Measurements from ENCODE around the gene PTGR3.

Gene PTGR3

DNA sequence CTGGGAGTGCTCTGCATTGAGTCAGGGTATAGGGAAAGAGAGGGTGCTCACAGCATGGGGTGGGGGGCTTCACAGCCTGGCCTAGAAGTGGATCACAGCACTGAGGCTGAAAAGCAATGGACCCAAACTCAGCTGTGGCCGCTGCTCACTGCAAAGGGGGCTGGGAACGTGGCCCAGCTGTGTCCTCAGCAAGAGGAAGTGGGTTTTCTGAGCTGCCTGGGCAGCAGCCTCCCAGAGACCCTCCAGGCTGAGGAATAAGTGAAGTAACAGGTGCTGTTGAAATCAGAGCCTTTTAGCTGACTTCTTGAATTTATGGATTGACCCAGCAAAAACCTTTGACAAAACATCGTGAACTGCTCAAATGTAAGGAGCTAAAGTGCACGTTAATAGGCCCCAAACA lies 35.2 kb downstream of the PTGR3 start:
- Histone ChIP-seq H3K27ac (ENCODE audit: low read length) (no peak overlapping the region), H3K36me3 (ENCODE audit: control insufficient read depth in 1 of 2, insufficient read depth in 2 of 2, low read length in 2 of 2) (no peaks in the 10 kb centered on the region), H3K4me1 (ENCODE audit: control insufficient read depth in 1 of 2, insufficient read depth in 2 of 2, low read length in 2 of 2) (no peaks in the 10 kb centered on the region), H3K27me3 (ENCODE audit: low read depth, low read length) (no peaks in the 10 kb centered on the region), H3K9me3 (ENCODE audit: control insufficient read depth in 1 of 2, low read length in 2 of 2) (no peaks in the 10 kb centered on the region), H3K4me3 (ENCODE audit: low read depth in 1 of 2, low read length in 2 of 2) (no peak overlapping the region)

DNA sequence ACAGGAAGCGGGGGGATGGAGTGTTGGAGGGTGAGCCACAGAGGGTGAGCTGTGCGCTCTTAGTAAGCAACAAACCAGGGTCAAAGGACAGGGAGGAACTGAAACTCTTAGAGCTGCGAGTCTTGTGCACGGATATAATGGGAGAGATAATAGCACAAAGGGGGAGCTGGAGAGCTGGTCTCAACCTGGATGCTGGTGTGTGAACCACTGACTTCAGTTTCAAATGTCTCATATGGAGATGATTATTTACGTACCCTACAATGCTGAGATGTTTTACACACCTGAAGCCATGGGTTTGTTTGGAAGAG lies 35.9 kb downstream of the PTGR3 start:
- Histone ChIP-seq H3K9me3 (ENCODE audit: control insufficient read depth in 1 of 2, low read length in 2 of 2) (no peaks in the 10 kb centered on the region), H3K27ac (ENCODE audit: low read length) (no peak overlapping the region), H3K4me1 (ENCODE audit: control insufficient read depth in 1 of 2, insufficient read depth in 2 of 2, low read length in 2 of 2) (no peaks in the 10 kb centered on the region), H3K4me3 (ENCODE audit: low read depth in 1 of 2, low read length in 2 of 2) (no peak overlapping the region), H3K36me3 (ENCODE audit: control insufficient read depth in 1 of 2, insufficient read depth in 2 of 2, low read length in 2 of 2) (no peaks in the 10 kb centered on the region), H3K27me3 (ENCODE audit: low read depth, low read length) (no peaks in the 10 kb centered on the region)

DNA sequence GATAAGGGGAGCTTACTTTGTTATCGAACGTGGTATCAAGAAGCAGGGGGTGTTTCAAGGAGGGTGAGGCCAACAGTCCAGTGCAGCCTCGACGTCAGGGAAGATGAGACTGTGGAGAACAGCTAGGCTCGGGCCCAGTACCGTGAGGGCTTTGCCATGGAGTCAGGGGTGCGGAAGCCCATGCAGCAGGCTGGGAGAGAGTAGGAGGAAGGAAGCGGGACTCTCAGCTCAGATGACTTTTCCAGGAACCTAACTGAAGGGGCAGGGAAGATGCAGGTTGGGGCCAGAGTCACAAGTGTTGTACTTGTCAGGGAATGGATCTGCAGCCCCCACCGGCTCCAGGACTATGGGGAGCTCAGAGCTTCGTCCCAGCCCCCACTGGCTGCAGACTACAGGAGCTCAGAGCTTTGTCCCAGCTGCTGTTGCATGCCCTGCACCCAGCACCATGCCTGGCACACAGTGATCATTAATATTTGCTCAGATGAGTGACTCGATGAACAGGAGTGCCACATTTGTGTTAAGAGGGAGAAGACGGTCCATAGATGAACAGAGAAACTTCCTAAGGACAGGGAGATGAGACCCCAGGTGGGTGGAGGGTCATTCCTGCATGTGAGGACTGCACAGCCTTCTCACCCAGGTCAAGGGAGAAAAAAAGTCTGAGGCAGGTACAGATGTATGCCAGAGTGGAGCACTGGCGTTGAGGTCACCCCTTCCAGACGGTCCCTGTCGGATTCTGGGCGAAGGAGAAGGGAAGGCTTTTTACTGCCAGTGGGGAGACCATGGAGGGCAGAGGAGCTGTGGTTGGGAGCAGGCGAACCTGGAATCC lies 36.4 kb downstream of the PTGR3 start:
- no peaks in the 10 kb centered on the region for H3K36me3 ChIP-seq (ENCODE audit: control insufficient read depth in 1 of 2, insufficient read depth in 2 of 2, low read length in 2 of 2)
- no peaks in the 10 kb centered on the region for H3K4me1 ChIP-seq (ENCODE audit: control insufficient read depth in 1 of 2, insufficient read depth in 2 of 2, low read length in 2 of 2)
- no peaks in the 10 kb centered on the region for H3K9me3 ChIP-seq (ENCODE audit: control insufficient read depth in 1 of 2, low read length in 2 of 2)
- H3K27ac ChIP-seq (ENCODE audit: low read length) = no peak overlapping the region
- no peaks in the 10 kb centered on the region for H3K27me3 ChIP-seq (ENCODE audit: low read depth, low read length)
- H3K4me3 ChIP-seq (ENCODE audit: low read depth in 1 of 2, low read length in 2 of 2) = no peak overlapping the region

DNA sequence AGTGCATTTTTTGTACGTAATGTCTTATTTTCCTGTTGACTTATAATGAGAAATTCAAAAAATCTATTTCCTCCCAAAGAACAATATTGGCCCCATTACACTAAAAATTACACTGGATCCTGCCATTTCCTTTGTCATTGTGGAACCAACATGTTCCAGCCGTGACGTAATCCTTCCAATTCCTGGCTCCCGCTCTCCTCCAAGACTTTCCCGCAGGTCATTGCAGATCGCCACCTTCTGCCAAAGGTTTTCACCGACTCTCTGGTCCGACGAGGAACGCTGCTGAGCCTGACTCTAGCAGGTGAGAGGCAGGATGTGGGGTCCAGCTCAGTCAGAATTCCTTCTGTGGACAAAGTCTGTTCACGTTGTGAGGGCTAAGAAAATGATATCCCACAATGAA lies 38.0 kb downstream of the PTGR3 start:
- H3K36me3 ChIP-seq (ENCODE audit: control insufficient read depth in 1 of 2, insufficient read depth in 2 of 2, low read length in 2 of 2) = no peaks in the 10 kb centered on the region
- H3K4me3 ChIP-seq (ENCODE audit: low read depth in 1 of 2, low read length in 2 of 2) = no peak overlapping the region
- H3K9me3 ChIP-seq (ENCODE audit: control insufficient read depth in 1 of 2, low read length in 2 of 2) = no peaks in the 10 kb centered on the region
- no peaks in the 10 kb centered on the region for H3K27me3 ChIP-seq (ENCODE audit: low read depth, low read length)
- H3K4me1 ChIP-seq (ENCODE audit: control insufficient read depth in 1 of 2, insufficient read depth in 2 of 2, low read length in 2 of 2) = no peaks in the 10 kb centered on the region
- H3K27ac ChIP-seq (ENCODE audit: low read length) = no peak overlapping the region

DNA sequence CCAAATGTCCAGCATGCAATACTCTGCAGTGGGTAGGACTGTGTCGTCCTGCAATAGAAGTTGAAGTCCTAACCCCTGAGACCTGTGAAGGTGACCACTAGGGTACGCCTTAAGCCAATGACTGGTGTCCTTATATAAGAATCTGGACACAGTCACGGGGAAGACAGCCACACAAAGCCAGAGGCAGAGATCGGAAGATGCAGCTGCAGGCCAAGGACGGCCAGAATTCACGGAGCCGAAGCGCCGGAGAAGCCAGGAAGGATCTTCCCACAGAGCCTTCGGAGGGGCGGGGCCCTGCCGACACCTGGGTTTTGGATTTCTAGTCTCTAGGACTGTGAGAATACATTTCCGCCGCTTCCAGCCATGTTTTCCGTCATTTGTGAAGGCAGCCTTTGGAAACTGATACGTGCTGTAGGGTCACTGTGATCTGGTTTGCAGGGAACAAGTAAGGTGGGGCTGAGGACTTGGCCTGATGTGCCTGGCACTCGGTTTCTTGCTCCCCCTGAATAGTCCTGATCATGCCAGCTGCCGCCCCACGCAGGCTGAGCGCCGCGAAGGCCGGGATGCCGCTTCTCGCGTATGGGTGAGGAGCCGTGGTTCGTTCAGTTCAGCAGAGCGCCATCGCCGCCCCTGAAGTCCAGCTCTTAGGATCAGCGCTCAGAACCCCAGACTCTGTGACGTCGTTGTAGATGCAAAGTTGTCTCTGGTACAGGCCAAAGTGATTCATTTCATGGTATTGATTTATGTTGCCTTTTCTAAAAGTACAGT lies 38.7 kb downstream of the PTGR3 start:
- H3K4me1 ChIP-seq (ENCODE audit: control insufficient read depth in 1 of 2, insufficient read depth in 2 of 2, low read length in 2 of 2) = no peaks in the 10 kb centered on the region
- H3K9me3 ChIP-seq (ENCODE audit: control insufficient read depth in 1 of 2, low read length in 2 of 2) = no peaks in the 10 kb centered on the region
- no peaks in the 10 kb centered on the region for H3K27me3 ChIP-seq (ENCODE audit: low read depth, low read length)
- H3K4me3 ChIP-seq (ENCODE audit: low read depth in 1 of 2, low read length in 2 of 2) = no peak overlapping the region
- no peaks in the 10 kb centered on the region for H3K36me3 ChIP-seq (ENCODE audit: control insufficient read depth in 1 of 2, insufficient read depth in 2 of 2, low read length in 2 of 2)
- no peak overlapping the region for H3K27ac ChIP-seq (ENCODE audit: low read length)

DNA sequence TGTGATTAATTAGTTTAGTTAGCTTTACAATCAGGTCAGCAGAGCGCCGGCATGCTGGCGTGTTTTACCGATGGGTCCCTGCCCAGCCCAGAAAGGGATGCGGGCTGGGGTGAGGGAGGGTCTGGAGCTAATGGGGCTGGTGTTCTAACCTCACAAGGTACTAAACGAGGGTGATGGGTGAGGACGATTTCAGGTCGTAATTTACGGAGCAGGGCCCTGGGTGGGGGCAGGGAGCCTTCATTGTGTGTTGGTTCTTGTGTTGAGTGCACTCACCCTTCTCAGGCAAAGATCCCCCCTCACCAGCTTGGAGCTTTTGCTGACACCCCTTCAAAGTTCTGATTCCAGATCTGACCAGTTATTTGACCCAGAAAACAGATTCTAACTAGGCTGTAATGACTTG lies 39.5 kb downstream of the PTGR3 start:
- no peaks in the 10 kb centered on the region for H3K36me3 ChIP-seq (ENCODE audit: control insufficient read depth in 1 of 2, insufficient read depth in 2 of 2, low read length in 2 of 2)
- no peak overlapping the region for H3K4me3 ChIP-seq (ENCODE audit: low read depth in 1 of 2, low read length in 2 of 2)
- H3K9me3 ChIP-seq (ENCODE audit: control insufficient read depth in 1 of 2, low read length in 2 of 2) = peaks cover 0 to 3% of the 10 kb centered on the region in 2 donors
- H3K27me3 ChIP-seq (ENCODE audit: low read depth, low read length) = no peaks in the 10 kb centered on the region
- H3K27ac ChIP-seq (ENCODE audit: low read length) = no peak overlapping the region
- H3K4me1 ChIP-seq (ENCODE audit: control insufficient read depth in 1 of 2, insufficient read depth in 2 of 2, low read length in 2 of 2) = no peaks in the 10 kb centered on the region

DNA sequence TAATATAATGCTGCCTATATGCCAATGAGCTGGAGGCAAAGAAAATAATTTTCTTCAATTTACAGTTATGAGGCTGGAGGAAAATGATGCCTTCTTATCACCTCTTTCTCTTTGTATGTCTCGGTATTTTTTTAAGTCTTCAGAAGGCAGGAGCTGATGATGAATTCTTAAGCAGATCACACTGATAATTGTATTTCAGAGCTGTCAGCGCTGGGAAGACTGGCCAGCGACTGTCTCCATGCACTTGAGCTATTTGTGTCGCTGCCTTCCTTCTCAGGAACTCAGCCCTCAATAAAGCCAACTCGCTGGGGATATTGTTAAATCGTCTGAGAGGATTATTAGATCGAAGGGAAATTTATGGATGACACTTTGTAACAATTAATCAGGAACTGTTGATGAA lies 40.3 kb downstream of the PTGR3 start:
- Histone ChIP-seq H3K27ac (ENCODE audit: low read length) (no peak overlapping the region), H3K27me3 (ENCODE audit: low read depth, low read length) (no peaks in the 10 kb centered on the region), H3K9me3 (ENCODE audit: control insufficient read depth in 1 of 2, low read length in 2 of 2) (peaks cover 0 to 3% of the 10 kb centered on the region in 2 donors), H3K36me3 (ENCODE audit: control insufficient read depth in 1 of 2, insufficient read depth in 2 of 2, low read length in 2 of 2) (no peaks in the 10 kb centered on the region), H3K4me1 (ENCODE audit: control insufficient read depth in 1 of 2, insufficient read depth in 2 of 2, low read length in 2 of 2) (no peaks in the 10 kb centered on the region), H3K4me3 (ENCODE audit: low read depth in 1 of 2, low read length in 2 of 2) (peak overlapping the region in 1 of 2 donors; percentile 57)

DNA sequence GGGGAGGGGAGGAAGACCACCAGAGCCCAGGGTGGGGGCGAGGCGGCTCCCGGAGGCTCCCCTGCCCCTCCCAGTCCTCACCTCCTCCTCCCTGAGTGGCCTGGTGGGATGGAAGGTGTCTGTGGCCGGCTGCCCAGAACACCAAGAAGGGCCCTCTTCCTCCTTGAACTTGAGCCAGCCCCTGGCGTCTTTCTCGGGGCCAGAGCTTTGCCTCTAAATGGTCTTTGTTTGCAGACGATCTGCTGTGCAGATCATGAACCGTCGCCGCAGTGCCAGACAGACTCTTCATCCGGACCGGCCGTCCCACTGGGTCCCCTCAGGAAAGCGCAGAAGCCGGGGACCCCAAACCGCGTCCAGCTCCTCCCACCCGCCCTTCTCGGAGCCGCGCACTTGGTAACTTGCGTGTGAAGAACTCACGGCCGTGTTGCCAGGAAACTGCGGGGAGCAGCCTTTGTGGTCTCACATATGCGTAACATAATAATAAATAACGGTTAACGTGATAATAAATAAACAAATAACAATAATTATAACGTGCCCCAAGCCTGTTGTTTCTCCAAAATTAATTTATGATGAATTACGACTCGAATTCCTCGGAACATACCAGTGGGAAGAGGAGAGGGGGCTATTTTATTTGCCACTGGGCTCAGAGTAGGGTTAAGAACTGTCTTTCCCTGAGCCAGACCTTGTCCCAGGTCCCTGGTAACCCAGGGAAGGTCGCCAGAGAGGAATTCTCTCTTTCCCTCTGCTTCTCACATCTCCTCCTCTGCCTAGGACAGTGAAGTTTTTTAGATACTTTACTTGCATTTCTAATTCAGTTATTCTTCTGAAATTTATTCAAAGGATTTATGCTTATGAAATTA lies 41.0 kb downstream of the PTGR3 start:
- Histone ChIP-seq H3K4me1 (ENCODE audit: control insufficient read depth in 1 of 2, insufficient read depth in 2 of 2, low read length in 2 of 2) (no peaks in the 10 kb centered on the region), H3K27ac (ENCODE audit: low read length) (no peak overlapping the region), H3K27me3 (ENCODE audit: low read depth, low read length) (no peaks in the 10 kb centered on the region), H3K36me3 (ENCODE audit: control insufficient read depth in 1 of 2, insufficient read depth in 2 of 2, low read length in 2 of 2) (no peaks in the 10 kb centered on the region), H3K9me3 (ENCODE audit: control insufficient read depth in 1 of 2, low read length in 2 of 2) (peaks cover 0 to 3% of the 10 kb centered on the region in 2 donors), H3K4me3 (ENCODE audit: low read depth in 1 of 2, low read length in 2 of 2) (peak overlapping the region; percentile 33 to 57)

DNA sequence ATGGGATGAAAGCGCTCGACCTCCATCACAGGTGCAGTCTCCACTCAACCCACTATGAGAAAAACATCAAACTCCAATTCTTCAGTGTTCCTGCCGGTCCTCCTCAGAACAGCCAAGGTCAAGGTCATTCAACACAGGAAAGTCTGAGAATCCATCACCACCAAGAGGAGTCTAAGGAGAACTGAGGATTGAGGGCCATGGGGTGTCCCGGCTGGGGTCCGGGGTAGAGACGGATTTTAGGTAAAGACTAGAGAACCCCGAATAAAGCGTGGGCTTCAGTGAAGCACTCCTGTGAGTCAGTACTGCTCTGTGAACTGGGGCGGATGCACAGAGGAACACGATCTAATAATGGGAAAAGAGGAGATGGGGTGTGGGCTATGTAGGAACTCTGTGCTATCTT lies 41.8 kb downstream of the PTGR3 start:
- Histone ChIP-seq H3K27me3 (ENCODE audit: low read depth, low read length) (no peaks in the 10 kb centered on the region), H3K9me3 (ENCODE audit: control insufficient read depth in 1 of 2, low read length in 2 of 2) (peaks cover 0 to 3% of the 10 kb centered on the region in 2 donors), H3K4me1 (ENCODE audit: control insufficient read depth in 1 of 2, insufficient read depth in 2 of 2, low read length in 2 of 2) (peaks cover 0 to 3% of the 10 kb centered on the region in 2 donors), H3K36me3 (ENCODE audit: control insufficient read depth in 1 of 2, insufficient read depth in 2 of 2, low read length in 2 of 2) (no peaks in the 10 kb centered on the region), H3K27ac (ENCODE audit: low read length) (no peak overlapping the region), H3K4me3 (ENCODE audit: low read depth in 1 of 2, low read length in 2 of 2) (no peak overlapping the region)

DNA sequence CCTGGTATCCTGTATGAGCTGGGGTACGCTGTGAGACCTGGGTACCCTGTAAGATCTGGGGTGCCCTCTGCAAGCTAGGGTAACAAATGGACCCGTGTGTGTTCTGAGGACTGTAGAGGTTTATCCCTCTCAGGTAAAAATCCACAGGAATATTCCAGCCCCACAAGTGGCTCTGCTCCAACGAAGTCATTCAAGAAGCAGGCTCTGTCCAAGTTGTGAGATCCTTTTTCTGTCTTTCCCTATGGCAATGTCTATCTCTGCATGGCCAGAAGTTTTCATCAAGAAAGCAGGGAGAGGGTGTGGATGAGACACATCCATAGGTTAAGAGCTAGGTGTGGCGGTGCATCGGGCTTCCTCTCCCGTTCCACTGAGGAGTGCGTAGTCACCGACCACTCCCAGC lies 43.0 kb downstream of the PTGR3 start:
- H3K4me1 ChIP-seq (ENCODE audit: control insufficient read depth in 1 of 2, insufficient read depth in 2 of 2, low read length in 2 of 2) = peaks cover 2 to 8% of the 10 kb centered on the region in 2 donors
- H3K4me3 ChIP-seq (ENCODE audit: low read depth in 1 of 2, low read length in 2 of 2) = no peak overlapping the region
- peaks cover 0 to 3% of the 10 kb centered on the region in 2 donors for H3K9me3 ChIP-seq (ENCODE audit: control insufficient read depth in 1 of 2, low read length in 2 of 2)
- no peak overlapping the region for H3K27ac ChIP-seq (ENCODE audit: low read length)
- H3K27me3 ChIP-seq (ENCODE audit: low read depth, low read length) = no peaks in the 10 kb centered on the region
- no peaks in the 10 kb centered on the region for H3K36me3 ChIP-seq (ENCODE audit: control insufficient read depth in 1 of 2, insufficient read depth in 2 of 2, low read length in 2 of 2)

DNA sequence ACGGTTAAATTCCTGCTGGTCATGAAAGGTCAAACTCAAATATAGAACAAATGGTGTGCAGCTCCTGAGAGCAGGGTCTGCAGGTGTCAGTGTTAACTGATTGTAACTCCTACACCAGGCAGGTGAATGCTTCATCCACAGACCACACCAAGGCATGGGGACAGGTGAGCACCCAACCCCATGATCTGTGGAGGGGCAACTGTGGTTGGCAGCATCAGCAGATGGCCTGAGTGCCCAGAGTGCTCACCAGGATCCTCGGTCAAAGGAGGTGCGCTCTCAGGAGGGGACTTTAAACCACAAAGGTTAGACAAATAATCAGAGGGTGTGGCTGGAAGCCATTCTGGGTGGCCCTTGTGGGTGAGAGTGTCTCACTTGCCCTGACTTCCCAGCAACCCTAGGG lies 44.5 kb downstream of the PTGR3 start:
- Histone ChIP-seq H3K27me3 (ENCODE audit: low read depth, low read length) (no peaks in the 10 kb centered on the region), H3K4me1 (ENCODE audit: control insufficient read depth in 1 of 2, insufficient read depth in 2 of 2, low read length in 2 of 2) (peaks cover 5 to 11% of the 10 kb centered on the region in 2 donors), H3K36me3 (ENCODE audit: control insufficient read depth in 1 of 2, insufficient read depth in 2 of 2, low read length in 2 of 2) (no peaks in the 10 kb centered on the region), H3K4me3 (ENCODE audit: low read depth in 1 of 2, low read length in 2 of 2) (no peak overlapping the region), H3K9me3 (ENCODE audit: control insufficient read depth in 1 of 2, low read length in 2 of 2) (peaks cover 0 to 3% of the 10 kb centered on the region in 2 donors), H3K27ac (ENCODE audit: low read length) (no peak overlapping the region)
